ENCODE measurements around the gene LIPA. TPM values are rescaled to one million over a fixed set of nuclear protein-coding genes. Genes with fewer than 3 reads are reported as not detected.

Gene LIPA
- total and polyA plus RNA-seq, 10 donors: 28.6 to 828 (median 337) TPM

DNA sequence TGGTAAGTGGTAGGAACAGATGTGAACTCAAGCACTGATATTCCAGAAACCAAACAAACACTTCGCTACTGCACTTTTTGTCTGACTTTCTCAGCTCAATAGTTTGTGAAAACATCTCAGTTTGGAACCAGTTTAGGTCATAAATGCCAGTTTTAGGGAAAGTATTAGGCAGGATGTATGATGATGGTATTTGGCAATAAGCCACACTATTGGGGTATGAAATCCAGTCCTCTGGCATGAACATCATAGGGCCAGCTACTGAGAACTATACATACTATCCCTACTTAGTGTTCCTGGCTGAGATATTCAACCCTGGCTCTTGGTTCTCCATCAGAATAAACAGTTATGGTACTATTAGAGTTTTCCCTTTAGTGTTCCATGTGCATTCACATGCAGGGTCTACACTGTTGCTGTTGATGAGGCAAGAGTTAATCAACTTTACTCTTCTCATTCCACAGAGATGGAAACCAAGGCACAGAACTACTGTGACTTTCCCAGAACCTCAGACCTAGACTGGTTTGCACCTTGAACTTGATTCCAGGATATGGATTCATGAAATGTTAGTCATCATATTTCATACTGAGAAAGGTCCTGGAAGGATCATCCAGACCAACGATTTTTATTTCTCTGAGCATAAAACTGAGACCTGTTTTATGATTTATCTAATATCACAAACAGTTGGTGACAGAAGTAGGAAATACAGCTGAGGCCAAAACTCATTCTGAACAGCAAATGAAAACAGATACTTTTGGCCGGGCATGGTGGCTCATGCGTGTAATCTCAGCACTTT, 30.2 kb upstream of the LIPA start:
- intact Hi-C loops (cut with DNase I; ENCODE audit: low total_unique reads): no loop called here
- H3K9me3 ChIP-seq: no peaks in the 10 kb centered on the region
- no peaks in the 10 kb centered on the region for H3K36me3 ChIP-seq
- no peak for DNase-seq
- H3K27ac ChIP-seq: no peak overlapping the region
- WGBS, 5 donors: 83 to 94% (median 86%) methylated on average over 4 of the region's 4 CpGs
- no peak overlapping the region for H3K4me3 ChIP-seq
- H3K27me3 ChIP-seq (replicated peaks in 1 of 7): no peaks in the 10 kb centered on the region
- H3K4me1 ChIP-seq: peaks cover 4 to 29% (median 16%) of the 10 kb centered on the region in 6 donors
- TF ChIP-seq, protein P1, sequence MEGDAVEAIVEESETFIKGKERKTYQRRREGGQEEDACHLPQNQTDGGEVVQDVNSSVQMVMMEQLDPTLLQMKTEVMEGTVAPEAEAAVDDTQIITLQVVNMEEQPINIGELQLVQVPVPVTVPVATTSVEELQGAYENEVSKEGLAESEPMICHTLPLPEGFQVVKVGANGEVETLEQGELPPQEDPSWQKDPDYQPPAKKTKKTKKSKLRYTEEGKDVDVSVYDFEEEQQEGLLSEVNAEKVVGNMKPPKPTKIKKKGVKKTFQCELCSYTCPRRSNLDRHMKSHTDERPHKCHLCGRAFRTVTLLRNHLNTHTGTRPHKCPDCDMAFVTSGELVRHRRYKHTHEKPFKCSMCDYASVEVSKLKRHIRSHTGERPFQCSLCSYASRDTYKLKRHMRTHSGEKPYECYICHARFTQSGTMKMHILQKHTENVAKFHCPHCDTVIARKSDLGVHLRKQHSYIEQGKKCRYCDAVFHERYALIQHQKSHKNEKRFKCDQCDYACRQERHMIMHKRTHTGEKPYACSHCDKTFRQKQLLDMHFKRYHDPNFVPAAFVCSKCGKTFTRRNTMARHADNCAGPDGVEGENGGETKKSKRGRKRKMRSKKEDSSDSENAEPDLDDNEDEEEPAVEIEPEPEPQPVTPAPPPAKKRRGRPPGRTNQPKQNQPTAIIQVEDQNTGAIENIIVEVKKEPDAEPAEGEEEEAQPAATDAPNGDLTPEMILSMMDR (IDR thresholded peaks at IDR 0.05 in 8 of 11, conservative IDR thresholded peaks at IDR 0.05 in 3 of 11): no peak
- no peak for TF ChIP-seq POLR2AphosphoS5 (IDR thresholded peaks at IDR 0.05)
- no peak for TF ChIP-seq POLR2A (IDR thresholded peaks at IDR 0.05)

DNA sequence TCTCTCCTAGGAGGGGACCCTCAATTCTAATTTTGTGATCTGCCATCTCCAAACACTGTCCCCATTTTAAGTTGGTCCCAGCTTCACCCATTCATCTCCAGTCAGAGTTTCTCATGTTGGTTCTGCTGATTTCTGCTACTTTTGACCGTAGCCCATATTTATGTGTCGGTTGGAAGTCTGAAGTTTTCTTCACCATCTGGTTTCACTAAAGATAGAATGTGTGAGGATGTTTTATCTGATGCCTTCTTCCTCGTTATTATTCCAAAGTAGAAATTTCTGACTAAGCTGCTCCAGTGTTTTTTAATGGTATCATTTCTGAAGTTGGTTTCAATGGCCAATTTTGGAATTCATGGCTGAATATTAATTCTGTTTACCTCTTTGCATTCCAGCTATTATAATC, 28.9 kb upstream of the LIPA start:
- H3K27ac ChIP-seq: no peak overlapping the region

DNA sequence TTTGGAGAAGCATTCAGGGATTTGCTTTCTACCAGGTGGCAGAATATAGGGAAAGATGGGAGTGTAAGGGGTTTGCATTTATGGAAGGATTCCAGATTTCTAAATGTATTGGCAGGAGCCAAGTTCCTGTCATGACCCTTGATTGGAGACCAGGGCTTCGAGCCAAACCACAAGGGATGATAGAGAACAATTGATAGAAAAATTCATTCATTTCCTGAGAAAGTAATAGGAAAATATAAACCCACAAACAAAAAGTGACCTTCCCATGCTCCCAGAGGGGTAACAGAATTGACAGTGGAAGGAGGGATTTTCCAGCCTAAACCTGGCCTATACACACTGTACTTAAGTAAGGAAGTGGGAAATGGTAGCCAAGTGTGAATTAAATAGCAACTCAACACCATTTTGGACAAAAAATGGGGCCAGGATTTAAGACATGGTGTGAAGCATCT, 27.9 kb upstream of the LIPA start:
- Histone ChIP-seq H3K9me3 (no peaks in the 10 kb centered on the region), H3K27ac (peak overlapping the region in 6 of 8 donors; percentile 10 to 53 (median 25)), H3K4me1 (peaks cover 4 to 29% (median 15%) of the 10 kb centered on the region in 6 donors), H3K36me3 (no peaks in the 10 kb centered on the region), H3K27me3 (replicated peaks in 1 of 7) (no peaks in the 10 kb centered on the region), H3K4me3 (no peak overlapping the region)
- TF ChIP-seq, protein P1 (IDR thresholded peaks at IDR 0.05 in 8 of 11, conservative IDR thresholded peaks at IDR 0.05 in 3 of 11): no peak
- no peak for TF ChIP-seq POLR2A (IDR thresholded peaks at IDR 0.05)
- TF ChIP-seq POLR2AphosphoS5 (IDR thresholded peaks at IDR 0.05): no peak
- DNase-seq: no peak
- 24 to 63% (median 46%) methylated on average over 1 of the region's 1 CpG for WGBS, 5 donors
- intact Hi-C loops (cut with DNase I; ENCODE audit: low total_unique reads): no loop called here

More for the DNA sequence above, 28.9 kb upstream of the LIPA start:
- H3K36me3 ChIP-seq: no peaks in the 10 kb centered on the region
- no peaks in the 10 kb centered on the region for H3K9me3 ChIP-seq
- TF ChIP-seq POLR2AphosphoS5 (IDR thresholded peaks at IDR 0.05): no peak
- TF ChIP-seq POLR2A (IDR thresholded peaks at IDR 0.05): no peak
- H3K4me1 ChIP-seq: peaks cover 4 to 29% (median 16%) of the 10 kb centered on the region in 6 donors
- H3K27me3 ChIP-seq (replicated peaks in 1 of 7): no peaks in the 10 kb centered on the region
- 87 to 93% (median 91%) methylated on average over 3 of the region's 3 CpGs for WGBS, 5 donors
- no peak for DNase-seq
- no peak overlapping the region for H3K4me3 ChIP-seq
- intact Hi-C loops (cut with DNase I; ENCODE audit: low total_unique reads): no loop called here

DNA sequence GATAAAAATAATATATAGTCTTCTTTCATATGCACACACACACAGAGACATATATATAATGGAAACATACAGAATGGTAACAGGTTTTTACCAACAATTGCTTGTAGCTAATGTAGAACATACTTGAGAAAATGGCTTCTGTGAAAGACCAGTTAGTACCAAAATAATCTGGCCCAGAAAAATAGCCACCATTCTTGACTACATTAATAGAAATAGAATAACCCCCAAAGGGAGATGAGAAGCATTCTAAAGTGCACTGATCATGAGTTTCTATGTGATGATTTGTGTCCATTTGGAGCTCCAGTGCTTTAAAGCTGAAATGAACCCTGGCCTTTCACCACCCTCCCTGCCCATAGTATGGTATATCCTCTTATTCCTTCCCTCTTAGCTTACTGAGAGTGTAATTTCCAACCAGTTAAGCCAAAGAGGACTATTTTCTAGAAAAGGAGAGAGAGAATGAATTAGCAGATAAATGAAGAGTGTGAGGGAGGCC, 27.4 kb upstream of the LIPA start:
- Histone ChIP-seq H3K9me3 (no peaks in the 10 kb centered on the region), H3K4me1 (peaks cover 4 to 24% (median 10%) of the 10 kb centered on the region in 6 donors), H3K36me3 (no peaks in the 10 kb centered on the region), H3K27ac (peak overlapping the region in 7 of 8 donors; percentile 10 to 53 (median 20)), H3K27me3 (replicated peaks in 1 of 7) (no peaks in the 10 kb centered on the region), H3K4me3 (no peak overlapping the region)
- TF ChIP-seq POLR2A (IDR thresholded peaks at IDR 0.05): no peak
- TF ChIP-seq, protein P1 (IDR thresholded peaks at IDR 0.05 in 8 of 11, conservative IDR thresholded peaks at IDR 0.05 in 3 of 11): no peak
- TF ChIP-seq POLR2AphosphoS5 (IDR thresholded peaks at IDR 0.05): no peak
- no peak for DNase-seq
- intact Hi-C loops (cut with DNase I; ENCODE audit: low total_unique reads): no loop called here
